ENCODE data around the gene GRK5.

Gene GRK5

GRCh38 chr10:119346095-119346832 is 138.9 kb downstream of the GRK5 start:
- Histone ChIP-seq H3K9me2 (replicated peaks; ENCODE audit: insufficient read depth, low read length) (no peaks in the 10 kb centered on the region), H2AFZ (ENCODE audit: low read depth, low read length, severe bottlenecking) (no peak overlapping the region), H3F3A (ENCODE audit: insufficient read depth) (no peaks in the 10 kb centered on the region), H3K79me2 (ENCODE audit: insufficient read depth, low read length) (no peaks in the 10 kb centered on the region), H3K36me3 (ENCODE audit: low read length) (no peaks in the 10 kb centered on the region), H3K27ac (ENCODE audit: low read depth, low read length) (no peak overlapping the region), H3K9ac (ENCODE audit: low read length) (no peak overlapping the region), H3K4me3 (ENCODE audit: insufficient read depth, low read length, poor library complexity, severe bottlenecking) (no peak overlapping the region), H3K9me3 (ENCODE audit: insufficient read depth, low read length) (peaks cover 2% of the 10 kb centered on the region; the same call in 1 of the 2 replicates), H3K27me3 (ENCODE audit: low read length) (no peaks in the 10 kb centered on the region), H4K20me1 (ENCODE audit: low read depth, low read length) (no peaks in the 10 kb centered on the region), H3K4me2 (ENCODE audit: low read depth, low read length, poor library complexity, severe bottlenecking) (no peak overlapping the region)
- TF ChIP-seq EZH2phosphoT487 (conservative IDR thresholded peaks at IDR 0.05; ENCODE audit: low read length) (no peak), CTCF (IDR thresholded peaks at IDR 0.05; ENCODE audit: insufficient read depth, low read length, poor library complexity, severe bottlenecking) (no peak)

- Histone ChIP-seq H4K20me1 (ENCODE audit: low read depth, low read length) (no peaks in the 10 kb centered on the region), H3K27me3 (ENCODE audit: low read length) (no peaks in the 10 kb centered on the region), H3K27ac (ENCODE audit: low read depth, low read length) (no peak overlapping the region), H3K4me3 (ENCODE audit: insufficient read depth, low read length, poor library complexity, severe bottlenecking) (no peak overlapping the region), H3K4me2 (ENCODE audit: low read depth, low read length, poor library complexity, severe bottlenecking) (no peak overlapping the region), H3K79me2 (ENCODE audit: insufficient read depth, low read length) (no peaks in the 10 kb centered on the region), H2AFZ (ENCODE audit: low read depth, low read length, severe bottlenecking) (no peak overlapping the region), H3K9me2 (replicated peaks; ENCODE audit: insufficient read depth, low read length) (no peaks in the 10 kb centered on the region), H3K9ac (ENCODE audit: low read length) (no peak overlapping the region), H3K9me3 (ENCODE audit: insufficient read depth, low read length) (peaks cover 10% of the 10 kb centered on the region; the same call in 1 of the 2 replicates), H3F3A (ENCODE audit: insufficient read depth) (no peaks in the 10 kb centered on the region), H3K36me3 (ENCODE audit: low read length) (no peaks in the 10 kb centered on the region)
- no peak for TF ChIP-seq EZH2phosphoT487 (conservative IDR thresholded peaks at IDR 0.05; ENCODE audit: low read length)
- TF ChIP-seq CTCF (IDR thresholded peaks at IDR 0.05; ENCODE audit: insufficient read depth, low read length, poor library complexity, severe bottlenecking) = no peak
These were observed 140.0 kb downstream of the GRK5 start for GRCh38 chr10:119347181-119347974.

GRCh38 chr10:119348106-119348505 is 140.7 kb downstream of the GRK5 start:
- no peak overlapping the region for H3K9ac ChIP-seq (ENCODE audit: low read length)
- no peaks in the 10 kb centered on the region for H3K79me2 ChIP-seq (ENCODE audit: insufficient read depth, low read length)
- H3K9me3 ChIP-seq (ENCODE audit: insufficient read depth, low read length) = peaks cover 10% of the 10 kb centered on the region; the same call in 1 of the 2 replicates
- H3K4me2 ChIP-seq (ENCODE audit: low read depth, low read length, poor library complexity, severe bottlenecking) = no peak overlapping the region
- no peak overlapping the region for H3K4me3 ChIP-seq (ENCODE audit: insufficient read depth, low read length, poor library complexity, severe bottlenecking)
- H3K36me3 ChIP-seq (ENCODE audit: low read length) = no peaks in the 10 kb centered on the region
- no peaks in the 10 kb centered on the region for H3F3A ChIP-seq (ENCODE audit: insufficient read depth)
- no peaks in the 10 kb centered on the region for H3K27me3 ChIP-seq (ENCODE audit: low read length)
- TF ChIP-seq CTCF (IDR thresholded peaks at IDR 0.05; ENCODE audit: insufficient read depth, low read length, poor library complexity, severe bottlenecking) = no peak
- TF ChIP-seq EZH2phosphoT487 (conservative IDR thresholded peaks at IDR 0.05; ENCODE audit: low read length) = no peak
- H3K27ac ChIP-seq (ENCODE audit: low read depth, low read length) = no peak overlapping the region
- no peak overlapping the region for H2AFZ ChIP-seq (ENCODE audit: low read depth, low read length, severe bottlenecking)
- no peaks in the 10 kb centered on the region for H4K20me1 ChIP-seq (ENCODE audit: low read depth, low read length)
- no peaks in the 10 kb centered on the region for H3K9me2 ChIP-seq (replicated peaks; ENCODE audit: insufficient read depth, low read length)
